ENCODE data around the gene ZNF484. TPM values are rescaled to one million over a fixed set of nuclear protein-coding genes. Genes with fewer than 3 reads are reported as not detected.
"Not testable (repeated sequence)": the region's sequence is repeated elsewhere in the genome, so short reads cannot be mapped to it uniquely, and the experiment has no call there.

The ZNF484 gene
- total RNA-seq, 1 donor from 2014 or later: 23.5 TPM

GRCh38 chr9:92860867-92861266, 17.0 kb downstream of the ZNF484 start:
- DNase-seq (ENCODE audit: low read depth): no peak

DNA sequence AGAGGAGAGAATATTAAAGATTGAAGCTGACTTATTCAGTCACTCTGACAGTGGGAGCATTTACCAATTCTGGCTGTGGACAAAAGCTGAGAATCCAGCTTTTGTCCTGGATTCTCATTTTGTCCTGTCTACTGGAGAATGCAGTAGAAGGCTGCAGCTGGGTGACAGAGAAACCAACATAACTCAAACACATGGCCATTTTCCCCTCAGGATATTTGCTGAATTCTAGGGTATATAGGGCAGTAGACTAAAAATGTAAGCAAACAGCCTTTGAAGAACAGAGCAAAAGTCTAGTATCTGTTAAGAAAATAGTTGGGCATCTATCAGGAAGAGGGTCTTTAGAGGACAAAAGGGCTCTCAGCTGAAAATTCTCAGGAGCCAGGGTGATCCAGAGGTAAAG, 20.6 kb downstream of the ZNF484 start:
- no peak for DNase-seq (ENCODE audit: low read depth)

DNA sequence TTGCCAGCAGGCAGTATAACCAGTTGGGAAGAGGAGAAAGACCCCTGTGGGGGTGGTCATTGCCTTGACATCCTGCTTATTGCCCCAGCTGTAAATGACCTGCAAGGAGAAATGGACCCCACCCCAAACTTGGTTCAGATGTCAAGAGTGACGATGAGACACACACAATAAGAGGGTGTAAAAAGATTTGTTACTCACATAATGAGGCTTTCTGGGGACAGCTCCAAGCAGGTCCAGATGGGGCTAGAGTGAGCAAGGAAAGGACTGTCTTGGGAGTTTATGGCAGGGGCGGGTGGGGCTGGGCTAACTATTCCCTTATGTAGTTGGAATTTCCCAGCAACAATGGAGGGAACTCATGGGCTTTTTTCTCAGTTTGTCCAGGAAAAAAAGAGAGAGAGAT, 24.1 kb downstream of the ZNF484 start:
- DNase-seq (ENCODE audit: low read depth): no peak

DNA sequence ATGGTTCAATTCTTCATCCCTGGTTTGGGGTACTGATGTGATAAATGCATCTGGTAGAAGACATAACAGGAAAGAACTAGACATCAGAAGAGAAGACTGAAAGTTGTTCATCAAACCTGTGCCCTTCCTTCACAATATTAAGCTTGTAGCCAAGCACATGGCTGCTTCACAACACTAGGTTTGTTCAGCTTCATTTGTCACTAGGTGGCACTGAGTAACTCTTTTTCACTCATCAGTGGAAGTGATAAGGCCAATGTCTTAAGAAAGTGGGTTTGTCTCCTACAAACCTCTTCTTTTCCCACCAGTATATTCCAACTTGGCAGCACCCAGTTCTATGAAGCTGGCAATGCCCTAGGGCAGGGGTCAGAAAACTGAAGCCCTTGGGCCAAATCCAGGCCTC, 26.9 kb downstream of the ZNF484 start:
- no peak for DNase-seq (ENCODE audit: low read depth)

- not testable (repeated sequence) for DNase-seq (ENCODE audit: low read depth)
Observed at GRCh38 chr9:92848740-92849139, 29.1 kb downstream of the ZNF484 start.

DNA sequence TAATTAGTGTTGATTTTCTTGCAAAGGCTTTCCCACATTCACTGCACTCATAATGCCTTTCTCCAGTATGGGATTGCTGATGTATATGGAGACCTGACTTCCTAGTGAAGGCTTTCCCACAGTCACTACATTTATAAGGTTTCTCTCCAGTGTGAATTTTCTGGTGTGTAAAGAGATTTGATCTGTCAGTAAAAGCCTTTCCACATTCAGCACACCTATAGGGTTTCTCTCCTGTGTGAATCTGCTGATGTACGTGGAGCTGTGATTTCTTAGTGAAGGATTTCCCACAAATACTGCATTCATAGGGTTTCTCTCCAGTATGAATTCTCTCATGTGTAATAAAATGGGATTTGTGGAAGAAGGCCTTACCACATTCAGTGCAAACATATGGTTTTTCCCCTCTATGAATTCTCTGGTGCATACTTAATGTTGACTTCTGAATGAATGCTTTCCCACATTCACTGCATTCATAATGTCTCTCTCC, 31.1 kb downstream of the ZNF484 start:
- no peak for DNase-seq (ENCODE audit: low read depth)

GRCh38 chr9:92838411-92838810, 39.4 kb downstream of the ZNF484 start:
- DNase-seq (ENCODE audit: low read depth): not testable (repeated sequence)

DNA sequence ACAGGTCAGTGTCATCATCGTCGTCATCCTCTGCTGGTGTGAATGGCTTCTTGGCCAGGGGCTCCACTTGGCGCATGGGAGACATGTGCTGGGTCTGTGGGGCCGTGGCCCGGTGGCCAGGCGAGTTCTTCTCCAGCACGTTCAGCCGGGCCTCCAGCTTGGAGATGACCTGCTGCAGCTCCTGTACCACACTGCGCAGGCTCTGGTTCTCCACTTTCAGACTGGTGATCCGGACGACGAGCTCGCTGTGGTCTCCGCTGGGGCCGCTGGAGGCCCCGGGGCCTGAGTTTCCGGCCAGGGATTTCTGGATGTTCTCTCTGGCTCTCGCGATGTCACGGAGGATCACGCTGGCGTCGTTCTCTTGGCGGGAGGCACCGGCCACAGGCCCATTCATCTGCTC, 40.6 kb downstream of the ZNF484 start:
- no peak for DNase-seq (ENCODE audit: low read depth)

DNA sequence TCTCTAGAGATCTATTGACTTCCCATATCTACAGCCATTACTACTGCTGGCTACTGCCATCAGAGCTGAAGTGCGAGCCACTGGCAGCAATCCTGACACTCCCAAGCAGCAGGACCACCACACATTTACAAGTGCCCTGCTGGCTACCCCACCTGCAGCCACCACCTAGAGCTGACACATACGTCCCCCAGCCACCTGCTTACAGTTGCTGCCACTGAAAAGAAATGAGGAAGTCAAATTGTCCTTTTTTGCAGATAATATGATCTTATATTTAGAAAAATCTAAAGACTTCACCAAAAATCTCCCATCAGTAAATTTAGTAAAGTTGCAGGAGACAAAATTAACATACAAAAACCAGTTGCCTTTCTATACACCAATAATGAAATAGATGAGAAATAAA, 48.4 kb downstream of the ZNF484 start:
- no peak for DNase-seq (ENCODE audit: low read depth)

- DNase-seq (ENCODE audit: low read depth): not testable (repeated sequence)
Observed at GRCh38 chr9:92825065-92825464, 52.8 kb downstream of the ZNF484 start.

DNA sequence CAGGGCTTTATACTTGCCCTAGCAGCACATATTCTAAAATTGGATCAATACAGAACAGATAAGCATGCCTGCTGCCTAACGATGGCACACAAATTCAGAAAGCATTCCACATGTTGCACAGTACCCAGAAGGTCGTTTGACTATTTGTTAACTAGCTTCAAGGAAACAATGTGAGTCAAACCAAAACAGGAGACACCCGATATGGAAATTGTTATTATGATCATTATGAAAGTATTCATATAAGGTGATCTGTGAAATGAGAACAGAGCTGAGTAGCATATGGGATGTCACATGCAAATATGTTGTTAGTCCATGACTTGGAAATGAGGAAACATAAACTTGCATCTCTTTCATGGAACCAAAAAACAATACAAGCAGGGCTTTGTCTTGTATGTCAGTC, 56.9 kb downstream of the ZNF484 start:
- DNase-seq (ENCODE audit: low read depth): no peak

DNA sequence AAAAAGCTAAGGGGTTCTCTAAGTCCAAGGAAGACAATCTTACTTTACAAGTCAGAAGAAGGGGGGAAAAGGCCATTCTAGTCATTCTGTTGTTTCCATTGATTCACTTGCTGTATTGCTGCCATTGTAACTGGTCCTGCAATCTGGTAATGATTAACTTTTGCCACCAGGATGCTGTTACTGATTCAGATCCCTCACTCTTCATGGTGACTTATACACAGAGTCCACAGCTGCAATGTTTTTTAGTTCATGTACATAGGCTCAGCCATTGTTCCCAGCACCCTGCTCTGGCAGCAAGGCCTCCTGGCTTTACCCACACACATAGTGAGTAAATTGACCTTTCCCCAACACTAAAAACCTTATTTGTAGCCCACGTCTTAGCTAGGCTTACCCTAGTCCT, 57.9 kb downstream of the ZNF484 start:
- peak; percentile 77 for DNase-seq (ENCODE audit: low read depth)

DNA sequence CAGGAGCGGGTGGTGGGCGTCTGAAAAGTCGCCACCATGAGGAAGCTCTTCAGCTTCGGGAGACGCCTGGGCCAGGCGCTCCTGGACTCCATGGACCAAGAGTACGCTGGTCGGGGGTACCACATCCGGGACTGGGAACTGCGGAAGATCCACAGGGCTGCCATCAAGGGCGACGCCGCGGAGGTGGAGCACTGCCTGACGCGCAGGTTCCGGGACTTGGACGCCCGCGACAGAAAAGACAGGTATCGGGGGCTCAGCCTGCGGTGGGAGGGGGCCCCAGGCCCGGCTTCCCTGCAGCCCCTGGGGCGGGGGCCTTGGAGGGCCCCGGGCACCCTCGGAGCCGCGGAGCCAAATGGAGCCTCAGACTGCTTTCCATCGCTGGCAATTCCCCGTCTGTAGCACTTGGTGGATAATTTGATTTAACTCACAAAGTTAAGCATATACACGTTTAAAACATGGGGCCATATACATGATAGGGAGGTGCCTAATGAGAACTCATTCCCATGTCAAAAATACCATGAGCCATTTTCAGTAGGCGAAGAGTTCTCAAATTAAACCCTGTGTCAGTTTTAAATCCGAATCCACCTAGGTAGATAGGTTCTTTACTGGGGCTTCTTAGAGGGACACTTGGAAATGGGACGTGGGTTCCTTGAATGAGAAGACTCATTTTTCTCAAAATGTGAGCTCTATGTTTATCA, 68.1 kb downstream of the ZNF484 start:
- DNase-seq (ENCODE audit: low read depth): not testable (repeated sequence)

DNA sequence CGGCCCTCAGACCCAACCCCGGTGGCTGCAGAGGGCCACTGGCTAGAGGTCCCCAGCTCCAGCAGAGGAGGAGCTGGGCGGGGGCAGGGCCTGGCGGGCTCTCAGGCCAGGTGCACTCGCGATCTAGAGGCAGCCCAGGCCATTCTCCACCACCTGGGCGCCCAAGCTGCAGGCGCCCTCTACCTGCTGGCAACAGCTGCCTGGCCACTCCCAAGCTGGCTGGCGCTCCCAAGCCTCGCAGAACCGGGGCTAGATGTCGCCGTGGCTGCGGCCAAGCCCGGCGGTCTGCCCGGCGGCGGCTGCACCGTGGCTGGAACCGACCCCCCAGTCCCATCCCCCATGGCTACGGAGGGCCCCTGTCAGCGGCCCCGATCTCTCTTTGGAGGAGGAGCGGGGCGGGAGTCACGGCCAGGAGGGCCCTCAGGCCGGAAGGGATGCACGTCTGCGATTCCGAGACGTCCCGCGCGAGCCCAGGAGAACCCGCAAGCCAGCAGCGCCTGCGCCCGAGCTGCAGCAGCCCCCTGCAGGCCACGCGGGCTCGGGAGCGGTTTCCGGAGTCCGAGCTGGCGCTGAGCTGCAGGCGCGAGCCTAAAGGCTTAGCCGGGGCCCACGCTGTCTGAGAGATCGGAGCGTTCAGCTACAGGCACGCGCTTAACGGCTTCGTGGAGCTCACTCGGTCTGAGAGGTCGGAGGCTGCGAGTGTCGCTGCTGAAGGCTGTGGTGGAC, 68.9 kb downstream of the ZNF484 start:
- peak; percentile 34 for DNase-seq (ENCODE audit: low read depth)

DNA sequence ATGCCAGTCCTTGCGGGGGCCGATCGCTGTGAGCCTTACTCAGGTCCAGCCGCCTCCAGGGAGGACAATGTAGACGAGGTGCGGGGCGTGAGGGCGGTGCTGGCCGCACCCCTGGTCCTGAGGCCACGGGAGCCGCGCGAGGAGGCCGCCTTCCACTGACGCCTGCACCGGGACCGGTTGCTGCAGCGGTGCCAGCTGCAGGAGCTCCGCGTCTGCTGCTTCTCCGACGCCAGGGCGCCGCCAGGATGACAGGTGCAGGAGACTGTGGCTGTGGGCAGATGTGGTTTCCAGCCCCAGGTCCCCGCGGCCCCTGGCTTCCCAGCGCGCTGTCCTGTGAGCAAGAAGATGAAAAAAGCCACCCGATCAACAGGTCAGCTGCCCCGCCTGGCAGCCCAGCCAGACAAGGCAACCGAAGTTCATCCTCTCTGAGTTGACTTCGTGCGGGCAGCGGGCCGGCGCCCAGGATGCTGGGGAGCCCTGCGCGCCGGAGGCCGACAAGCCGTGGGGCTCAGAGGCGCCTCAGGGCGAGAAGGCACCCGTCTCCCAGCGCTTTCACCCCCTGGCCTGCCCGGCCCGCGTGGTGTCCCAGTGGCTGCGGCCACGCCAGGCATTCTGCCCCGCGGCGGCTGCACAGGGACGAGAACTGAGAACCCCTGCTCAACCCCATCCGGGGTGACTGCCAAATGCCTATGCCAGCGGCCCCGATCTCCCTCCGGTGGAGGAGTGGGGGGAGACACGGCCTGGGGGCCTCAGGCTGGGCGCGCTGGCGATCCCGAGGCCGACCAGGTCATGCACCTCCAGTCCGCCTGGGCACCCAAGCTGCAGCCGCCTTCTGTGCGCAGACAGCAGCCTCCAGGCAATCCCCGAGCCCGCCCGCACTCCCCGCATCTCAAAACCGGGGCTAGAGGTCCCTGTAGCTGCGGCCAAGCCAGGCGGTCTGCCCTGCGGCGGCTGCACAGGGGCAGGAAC, 69.8 kb downstream of the ZNF484 start:
- no peak for DNase-seq (ENCODE audit: low read depth)

DNA sequence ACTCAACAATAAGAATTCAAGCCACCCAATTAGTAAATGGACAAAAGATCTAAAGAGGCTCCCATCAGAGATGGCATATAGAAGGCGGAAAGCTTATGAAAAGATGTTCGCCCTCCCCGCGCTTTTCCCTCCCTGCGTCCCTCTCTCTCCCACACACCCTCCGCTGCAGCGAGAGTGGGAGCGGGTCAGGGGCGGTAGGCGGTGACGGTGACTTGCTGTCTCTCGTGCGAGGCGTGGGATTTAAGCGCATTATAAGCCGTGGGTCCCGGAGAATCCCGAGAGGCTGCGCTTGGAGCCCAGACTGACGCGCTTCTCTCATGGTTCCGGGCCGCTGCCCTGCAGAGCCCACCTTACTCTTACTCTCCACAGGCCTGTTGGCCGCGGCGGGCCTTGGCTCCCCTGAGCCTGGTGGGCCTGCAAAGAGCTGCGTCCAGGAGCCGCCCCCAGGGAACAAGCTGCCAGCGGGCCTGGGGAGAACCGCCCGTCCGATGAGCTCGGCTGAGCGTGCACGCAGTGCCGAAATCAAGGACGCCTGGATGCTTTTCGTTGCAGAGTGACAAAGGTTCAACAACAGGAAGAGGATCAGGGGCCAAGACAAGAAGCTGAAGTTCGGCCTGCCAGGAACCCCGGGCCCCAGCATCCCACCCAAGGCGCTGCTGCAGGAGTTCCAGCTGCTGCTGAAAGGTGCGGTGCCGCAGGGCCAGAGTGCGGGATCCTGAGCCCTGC, 70.6 kb downstream of the ZNF484 start:
- no peak for DNase-seq (ENCODE audit: low read depth)

- no peak for DNase-seq (ENCODE audit: low read depth)
Observed at GRCh38 chr9:92804727-92805126, 73.1 kb downstream of the ZNF484 start.

- no peak for DNase-seq (ENCODE audit: low read depth)
Observed at GRCh38 chr9:92798358-92798757, 79.5 kb downstream of the ZNF484 start.

GRCh38 chr9:92796337-92796804, 81.5 kb downstream of the ZNF484 start:
- not testable (repeated sequence) for DNase-seq (ENCODE audit: low read depth)

GRCh38 chr9:92795598-92796336, 82.1 kb downstream of the ZNF484 start:
- no peak for DNase-seq (ENCODE audit: low read depth)
